ENCODE measurements around the gene NR3C2. TPM values are rescaled to one million over a fixed set of nuclear protein-coding genes. Genes with fewer than 3 reads are reported as not detected.
A peak's percentile ranks its signal among the peaks of the same experiment; 100 is the strongest.

The NR3C2 gene
- total RNA-seq, 4 donors from 2014 or later: 33.0 to 128 (median 118) TPM

- Histone ChIP-seq H3K36me3 (no peaks in the 10 kb centered on the region), H3K9me3 (no peaks in the 10 kb centered on the region), H3K4me1 (no peaks in the 10 kb centered on the region), H3K4me3 (no peak overlapping the region), H3K27me3 (no peaks in the 10 kb centered on the region), H3K27ac (no peak overlapping the region)
- no peak for TF ChIP-seq POLR2A (IDR thresholded peaks at IDR 0.05)
- no peak for TF ChIP-seq CTCF (IDR thresholded peaks at IDR 0.05)
- peak in 1 of 3 donors; percentile 50 for DNase-seq
These were observed 36.9 kb downstream of the NR3C2 start for GRCh38 chr4:148405161-148405893.

- no peaks in the 10 kb centered on the region for H3K27me3 ChIP-seq
- H3K36me3 ChIP-seq: no peaks in the 10 kb centered on the region
- no peak overlapping the region for H3K4me3 ChIP-seq
- peaks cover 0 to 13% (median 0%) of the 10 kb centered on the region in 4 donors for H3K4me1 ChIP-seq
- no peaks in the 10 kb centered on the region for H3K9me3 ChIP-seq
- TF ChIP-seq POLR2A (IDR thresholded peaks at IDR 0.05) (no peak), CTCF (IDR thresholded peaks at IDR 0.05) (no peak)
- DNase-seq: no peak
- H3K27ac ChIP-seq: no peak overlapping the region
These were observed 43.2 kb downstream of the NR3C2 start for GRCh38 chr4:148398988-148399387.

GRCh38 chr4:148397771-148398170 is 44.4 kb downstream of the NR3C2 start:
- DNase-seq: no peak
- H3K27me3 ChIP-seq: no peaks in the 10 kb centered on the region
- H3K4me3 ChIP-seq: no peak overlapping the region
- no peak overlapping the region for H3K27ac ChIP-seq
- TF ChIP-seq POLR2A (IDR thresholded peaks at IDR 0.05) (no peak), CTCF (IDR thresholded peaks at IDR 0.05) (no peak)
- H3K9me3 ChIP-seq: no peaks in the 10 kb centered on the region
- H3K36me3 ChIP-seq: no peaks in the 10 kb centered on the region
- peaks cover 0 to 13% (median 0%) of the 10 kb centered on the region in 4 donors for H3K4me1 ChIP-seq

- no peak for TF ChIP-seq POLR2A (IDR thresholded peaks at IDR 0.05)
- no peak for TF ChIP-seq CTCF (IDR thresholded peaks at IDR 0.05)
- H3K4me1 ChIP-seq: peaks cover 0 to 13% (median 0%) of the 10 kb centered on the region in 4 donors
- H3K36me3 ChIP-seq: no peaks in the 10 kb centered on the region
- H3K27ac ChIP-seq: no peak overlapping the region
- no peak for DNase-seq
- H3K4me3 ChIP-seq: no peak overlapping the region
- no peaks in the 10 kb centered on the region for H3K27me3 ChIP-seq
- H3K9me3 ChIP-seq: no peaks in the 10 kb centered on the region
These were observed 45.1 kb downstream of the NR3C2 start for GRCh38 chr4:148396986-148397673.

- DNase-seq: no peak
- peaks cover 0 to 13% (median 0%) of the 10 kb centered on the region in 4 donors for H3K4me1 ChIP-seq
- TF ChIP-seq CTCF (IDR thresholded peaks at IDR 0.05): no peak
- TF ChIP-seq POLR2A (IDR thresholded peaks at IDR 0.05): no peak
These were observed 46.4 kb downstream of the NR3C2 start for GRCh38 chr4:148395771-148396170.

More at GRCh38 chr4:148395771-148396170, 46.4 kb downstream of the NR3C2 start:
- H3K9me3 ChIP-seq: no peaks in the 10 kb centered on the region
- H3K27ac ChIP-seq: no peak overlapping the region
- no peaks in the 10 kb centered on the region for H3K36me3 ChIP-seq
- no peaks in the 10 kb centered on the region for H3K27me3 ChIP-seq
- no peak overlapping the region for H3K4me3 ChIP-seq
